ENCODE measurements around the gene TMEM138.

TMEM138 gene

GRCh38 chr11:61406991-61407728 is 45.0 kb downstream of the TMEM138 start:
- DNase-seq (ENCODE audit: low read depth) = no peak

GRCh38 chr11:61411589-61411988 is 49.4 kb downstream of the TMEM138 start:
- DNase-seq (ENCODE audit: low read depth) = no peak

GRCh38 chr11:61413496-61413895 is 51.3 kb downstream of the TMEM138 start:
- peak; percentile 52 for DNase-seq (ENCODE audit: low read depth)

- DNase-seq (ENCODE audit: low read depth) = no peak
Observed at GRCh38 chr11:61414547-61414946, 52.4 kb downstream of the TMEM138 start.

GRCh38 chr11:61415381-61415780 is 53.2 kb downstream of the TMEM138 start:
- no peak for DNase-seq (ENCODE audit: low read depth)

GRCh38 chr11:61416941-61417340 is 54.8 kb downstream of the TMEM138 start:
- DNase-seq (ENCODE audit: low read depth) = no peak

GRCh38 chr11:61417670-61418069 is 55.5 kb downstream of the TMEM138 start:
- peak; percentile 69 for DNase-seq (ENCODE audit: low read depth)

GRCh38 chr11:61418136-61418535 is 56.0 kb downstream of the TMEM138 start:
- no peak for DNase-seq (ENCODE audit: low read depth)
